Endothelial cell of umbilical vein (primary cell): ENCODE results near the gene CENPK. TPM values are rescaled to one million over a fixed set of nuclear protein-coding genes. Genes with fewer than 3 reads are reported as not detected.

Experiments
- BruUV-seq: library from RNA; stranded (reverse); fragments of 400-500 nt; replicated peaks from 2 replicates; lab custom pipeline; 2021; lab: Mats Ljungman, UMichigan
- CTCF ChIA-PET: fragments of 300-600, 350-600 bp; sonication (Branson Sonifier 250); formaldehyde crosslinking; loops from one replicate; lab custom pipeline; 2021; ENCODE audit warnings: antibody characterized with exemption, inconsistent platforms; lab: Charles Lee
- POLR2A ChIA-PET: fragments of 300-600, 350-600 bp; sonication (Branson Sonifier 250); formaldehyde crosslinking; loops from one replicate; lab custom pipeline; 2021; ENCODE audit warnings: antibody characterized with exemption, inconsistent platforms; lab: Charles Lee
- DNase-seq: peaks from one replicate; pipeline ENCODE4 v3.0.0-alpha.2; 2011; ENCODE audit warnings: low read depth, low spot score
- FAIRE-seq: peaks from 2 replicates; lab custom pipeline; 2011; peaks lifted over from hg19 to GRCh38; lab: Jason Lieb, UNC
- H2AFZ ChIP-seq: 2 replicates; pipeline ENCODE4 v1.6.0; 2012; ENCODE audit warnings: low read depth, low read length, control low read depth, inconsistent platforms
- H3K27ac ChIP-seq: 2 replicates; pipeline ENCODE4 v1.5.1; 2011; ENCODE audit warnings: low read depth, mild to moderate bottlenecking, control low read depth, low read length, moderate library complexity; ENCODE audit not compliant: insufficient read depth
- H3K27me3 ChIP-seq, 2 experiments: 2 replicates each; pipeline versions ENCODE4 v1.6.0 to v1.6.1; 2011; ENCODE audit warnings: low read length in 2 of 2, mixed read lengths in 1 of 2; ENCODE audit not compliant: control insufficient read depth in 2 of 2, insufficient read depth in 2 of 2
- H3K36me3 ChIP-seq, 2 experiments: 2 replicates in 1 of 2; 3 replicates in 1 of 2; pipeline ENCODE4 v1.5.1; 2011; ENCODE audit warnings: low read length in 2 of 2, mild to moderate bottlenecking in 1 of 2, moderate library complexity in 1 of 2; ENCODE audit not compliant: control insufficient read depth in 2 of 2, insufficient read depth in 2 of 2; ENCODE audit errors: extremely low read depth in 1 of 2
- H3K4me1 ChIP-seq: 3 replicates; pipeline ENCODE4 v1.5.1; 2011; ENCODE audit warnings: mild to moderate bottlenecking, low read length; ENCODE audit not compliant: control insufficient read depth, insufficient read depth; ENCODE audit errors: extremely low read depth
- H3K4me2 ChIP-seq: 2 replicates; pipeline ENCODE4 v1.6.1; 2011; ENCODE audit warnings: low read length, control low read depth, mixed read lengths; ENCODE audit not compliant: insufficient read depth
- H3K4me3 ChIP-seq, 3 experiments: fragments of 200-600 bp in 1 of 3; sonication (generic), shearing (Covaris generic) in 1 of 3; replicated peaks in 1 of 3; 2 replicates each; pipeline ENCODE4 v1.5.1; 2011 to 2016; ENCODE audit warnings: control low read depth in 3 of 3, low read length in 3 of 3, mild to moderate bottlenecking in 2 of 3, inconsistent platforms in 1 of 3, low read depth in 1 of 3, moderate library complexity in 1 of 3; ENCODE audit not compliant: insufficient read depth in 1 of 3
- H3K79me2 ChIP-seq: 2 replicates; pipeline ENCODE4 v1.6.0; 2012; ENCODE audit warnings: low read length, inconsistent platforms; ENCODE audit not compliant: control insufficient read depth, insufficient read depth
- H3K9ac ChIP-seq: replicated peaks from 2 replicates; pipeline ENCODE3; 2011; ENCODE audit warnings: low read length, control low read depth; ENCODE audit not compliant: insufficient read depth; ENCODE audit errors: extremely low read depth
- H3K9me1 ChIP-seq: replicated peaks from 3 replicates; pipeline ENCODE4 v1.6.0; 2011; ENCODE audit warnings: mild to moderate bottlenecking, low read length; ENCODE audit not compliant: control insufficient read depth, insufficient read depth; ENCODE audit errors: extremely low read depth
- H3K9me3 ChIP-seq: replicated peaks from 2 replicates; pipeline ENCODE4 v1.5.1; 2012; ENCODE audit warnings: low read length, inconsistent platforms; ENCODE audit not compliant: control insufficient read depth, insufficient read depth
- H4K20me1 ChIP-seq: replicated peaks from 2 replicates; pipeline ENCODE3; 2011; ENCODE audit warnings: mild to moderate bottlenecking, low read length; ENCODE audit not compliant: control insufficient read depth, insufficient read depth; ENCODE audit errors: extremely low read depth
- CTCF ChIP-seq, 2 donors: IDR thresholded peaks; 1 replicate in 1 of 2; 2 replicates in 1 of 2; pipeline ENCODE4 v1.5.1; 2011; ENCODE audit warnings: low read length in 2 of 2, mild to moderate bottlenecking in 2 of 2, moderate library complexity in 2 of 2, control low read depth in 1 of 2, inconsistent platforms in 1 of 2, low read depth in 1 of 2; ENCODE audit not compliant: insufficient read depth in 1 of 2; ENCODE audit errors: extremely low read depth in 1 of 2
- EZH2 ChIP-seq: IDR thresholded peaks from 2 replicates; pipeline ENCODE4 v1.6.1; 2012; ENCODE audit warnings: borderline replicate concordance, low read depth, mild to moderate bottlenecking, moderate library complexity, low read length, inconsistent platforms; ENCODE audit not compliant: severe bottlenecking
- GATA2 ChIP-seq: IDR thresholded peaks from 2 replicates; pipeline ENCODE4 v1.7.0; 2011; ENCODE audit warnings: low read depth, mild to moderate bottlenecking, moderate library complexity, mixed read lengths, low read length; ENCODE audit not compliant: insufficient read length, insufficient read depth
- MAX ChIP-seq: IDR thresholded peaks from 2 replicates; pipeline ENCODE4 v1.6.1; 2011; ENCODE audit not compliant: insufficient read depth, insufficient read length
- MYC ChIP-seq: IDR thresholded peaks from one replicate; pipeline ENCODE4 v1.6.1; 2011; ENCODE audit warnings: mild to moderate bottlenecking, low read depth, low read length
- POLR2A ChIP-seq: IDR thresholded peaks from 2 replicates; pipeline ENCODE4 v1.6.1; 2012; ENCODE audit warnings: low read depth, mild to moderate bottlenecking, control low read depth, low read length
- POLR2AphosphoS5 ChIP-seq: IDR thresholded peaks from 2 replicates; pipeline ENCODE4 v1.6.1; 2012; ENCODE audit warnings: low read depth, mild to moderate bottlenecking, control low read depth, low read length, moderate library complexity; ENCODE audit not compliant: insufficient read depth
- dilution Hi-C: fragments of 300-500 bp; cut with MboI; formaldehyde crosslinking; loops from one replicate; pipeline ENCODE4 v1.15.0; 2019; ENCODE audit warnings: low sequenced_read_pairs; ENCODE audit not compliant: extremely low pct_ligation_motif_present
- intact Hi-C: fragments of 100-400 bp; cut with micrococcal nuclease; formaldehyde crosslinking; loops from one replicate; pipeline ENCODE4 v1.10.0; 2022
- polyA plus RNA-seq, 4 experiments: library from polyadenylated mRNA; depleted of rRNA in 3 of 4; stranded (reverse) in 3 of 4; unstranded in 1 of 4; fragments of >200 nt; gene quantifications; 2 replicates each; pipeline versions ENCODE4 v1.2.1 to v1.2.3, GENCODE V29; 2011 to 2012; ENCODE audit warnings: missing spikeins in 1 of 4
- total RNA-seq: library from RNA; stranded (reverse); gene quantifications from 2 replicates; pipeline ENCODE4 v1.2.3, GENCODE V29; 2021

CENPK gene
- total and polyA plus RNA-seq, 2 donors (not counting 3 experiments of a cell fraction or from before 2014, with no cell fraction given), result 8.0 to 50.7 TPM

- Histone ChIP-seq H3K9ac (peak within 1 kb of the TSS; percentile 94), H3K27me3 (no peaks in the 10 kb centered on the region), H3K79me2 (peaks cover 45% of the 10 kb centered on the region), H3K4me2 (peak within 1 kb of the TSS; percentile 100), H4K20me1 (no peaks in the 10 kb centered on the region), H3K9me3 (no peaks in the 10 kb centered on the region), H2AFZ (peak within 1 kb of the TSS; percentile 93), H3K27ac (peak within 1 kb of the TSS; percentile 87), H3K4me3 (peak within 1 kb of the TSS; percentile 64 to 98 (median 96)), H3K36me3 (no peaks in the 10 kb centered on the region), H3K4me1 (peaks cover 36% of the 10 kb centered on the region), H3K9me1 (no peaks in the 10 kb centered on the region)
- dilution Hi-C loops (no loop called here), intact Hi-C loops (loop anchor here (1.0 to 5.0 kb wide), 6 partner anchors 219 to 974 kb away; partner anchors contain the start of gene RGS7BP)
- ChIA-PET POLR2A (interaction anchor here (0.9 to 1.4 kb wide), 3 partner anchors 82 to 671 kb away, joined by 3 to 6 read pairs (median 5); no protein-coding TSS in a partner anchor), CTCF (interaction anchor here (0.7 to 7.8 kb wide), 12 partner anchors 9 to 1259 kb away, joined by 3 to 275 read pairs (median 4); no protein-coding TSS in a partner anchor)
- DNase-seq, result peak; percentile 94
- TSS peak; percentile 60 for BruUV-seq
- TF ChIP-seq CTCF (IDR thresholded peaks at IDR 0.05; ENCODE audit: extremely low read depth in 1 of 2, insufficient read depth in 1 of 2, low read depth in 1 of 2, low read length in 2 of 2) (no peak), EZH2 (no peak), POLR2A (peak; percentile 55), MYC (peak; percentile 90), POLR2AphosphoS5 (peak; percentile 79), GATA2 (no peak), MAX (peak; percentile 92)
- FAIRE-seq, result peak; percentile 68
Observed at GRCh38 chr5:65481635-65482295, 81.2 kb downstream of the CENPK start, which contains the start of gene ADAMTS6. Gene ADAMTS6, minus strand, starts transcription at chr5:65481920. Its CDS starts 8,247 bp downstream, at chr5:65473673.
